K562 (cell line): Measurements from ENCODE around the gene PDIA4. TPM values are rescaled to one million over a fixed set of nuclear protein-coding genes. Genes with fewer than 3 reads are reported as not detected.

Experiments
- ARID3B ChIP-seq: fragments of 250-450 bp; sonication (Bioruptor Pico); IDR thresholded peaks from 2 replicates; pipeline ENCODE4 v1.4.0; 2020; ENCODE audit warnings: borderline replicate concordance
- ARNT ChIP-seq, 2 experiments: fragments of 450-650 bp; IDR thresholded peaks; 2 replicates each; pipeline ENCODE4 v1.6.1; 2016; ENCODE audit warnings: mild to moderate bottlenecking in 1 of 2
- E2F4 ChIP-seq: sonication (generic); formaldehyde crosslinking; IDR thresholded peaks from 2 replicates; pipeline ENCODE4 v1.8.0; 2022; ENCODE audit warnings: mild to moderate bottlenecking, low read depth, missing genetic modification reagents
- FOXJ2 ChIP-seq: fragments of 200-800 bp; sonication (Bioruptor generic); IDR thresholded peaks from 2 replicates; pipeline ENCODE4 v1.6.1; 2016; ENCODE audit warnings: missing genetic modification characterization, missing compliant biosample characterization
- HDAC2 ChIP-seq: fragments of 450-650 bp; IDR thresholded peaks from 2 replicates; pipeline ENCODE4 v1.6.1; 2016; ENCODE audit warnings: mild to moderate bottlenecking
- HEY1 ChIP-seq: fragments of 250-450 bp; sonication (Bioruptor Pico); IDR thresholded peaks from 2 replicates; pipeline ENCODE4 v1.5.0; 2020; ENCODE audit warnings: mild to moderate bottlenecking, moderate library complexity, borderline replicate concordance
- KDM4B ChIP-seq, 2 experiments: fragments of 450-650 bp in 1 of 2; sonication (generic) in 1 of 2; IDR thresholded peaks; 2 replicates each; pipeline ENCODE4 v1.6.1; 2016 to 2017; ENCODE audit warnings: borderline replicate concordance in 2 of 2, antibody characterized with exemption in 1 of 2, low read depth in 1 of 2, mild to moderate bottlenecking in 1 of 2
- MAFK ChIP-seq: IDR thresholded peaks from 2 replicates; pipeline ENCODE4 v1.6.1; 2011; ENCODE audit warnings: low read length, improper control_type of control experiment
- MLLT1 ChIP-seq, 2 experiments: fragments of 450-650 bp; IDR thresholded peaks; 2 replicates each; pipeline ENCODE4 v1.6.1; 2016
- MNT ChIP-seq, 2 experiments: fragments of 450-650 bp; conservative IDR thresholded peaks; 2 replicates each; pipeline ENCODE4 v1.6.1; 2017; ENCODE audit warnings: mild to moderate bottlenecking in 2 of 2, moderate library complexity in 2 of 2
- NFIX ChIP-seq: fragments of 250-450 bp; sonication (Bioruptor Pico); IDR thresholded peaks from 2 replicates; pipeline ENCODE4 v1.4.0; 2020; ENCODE audit warnings: low read depth, mild to moderate bottlenecking, moderate library complexity
- PREB ChIP-seq: sonication (generic); formaldehyde crosslinking; IDR thresholded peaks from 2 replicates; pipeline ENCODE4 v1.8.1; 2023; ENCODE audit warnings: mild to moderate bottlenecking, missing genetic modification reagents
- RAD21 ChIP-seq, 2 experiments: fragments of 250-450 bp in 1 of 2; fragments of 450-650 bp in 1 of 2; sonication (Bioruptor Pico) in 1 of 2; formaldehyde crosslinking in 1 of 2; IDR thresholded peaks in 1 of 2; conservative IDR thresholded peaks in 1 of 2; 2 replicates each; pipeline versions ENCODE4 v1.4.0 to v1.8.0; 2020 to 2022; ENCODE audit warnings: mild to moderate bottlenecking in 2 of 2, moderate library complexity in 1 of 2
- RBM15 ChIP-seq: fragments of 200-400 bp; formaldehyde crosslinking; IDR thresholded peaks from 2 replicates; pipeline ENCODE4 v1.6.1; 2018; ENCODE audit warnings: mild to moderate bottlenecking, low read length, moderate library complexity; ENCODE audit not compliant: insufficient read depth
- SIRT6 ChIP-seq: IDR thresholded peaks from one replicate; pipeline ENCODE4 v1.6.1; 2012; ENCODE audit warnings: low read depth, mild to moderate bottlenecking, control low read depth, inconsistent platforms, low read length, moderate library complexity
- ZC3H8 ChIP-seq: fragments of 450-650 bp; IDR thresholded peaks from 2 replicates; pipeline ENCODE4 v1.6.1; 2017
- ZFP36 ChIP-seq: fragments of 150-350 bp; IDR thresholded peaks from 2 replicates; pipeline ENCODE4 v1.6.1; 2018; ENCODE audit warnings: low read length, low read depth; ENCODE audit not compliant: partially characterized antibody
- ZKSCAN1 ChIP-seq: fragments of 150-350 bp; IDR thresholded peaks from 2 replicates; pipeline ENCODE4 v1.6.1; 2016; ENCODE audit warnings: low read depth, low read length
- ZNF274 ChIP-seq: IDR thresholded peaks from 2 replicates; pipeline ENCODE4 v1.6.1; 2011; ENCODE audit warnings: low read depth, mild to moderate bottlenecking, low read length, moderate library complexity, borderline replicate concordance
- ZNF668 ChIP-seq: fragments of 250-450 bp; sonication (Bioruptor Pico); IDR thresholded peaks from 2 replicates; pipeline ENCODE4 v1.8.0; 2022; ENCODE audit warnings: mild to moderate bottlenecking, inconsistent platforms
- ZNF77 ChIP-seq: fragments of 250-450 bp; sonication (Bioruptor Pico); IDR thresholded peaks from 2 replicates; pipeline ENCODE4 v1.5.0; 2020
- polyA plus RNA-seq, 8 experiments: library from polyadenylated mRNA; depleted of rRNA in 4 of 8; stranded (reverse) in 5 of 8; unstranded in 3 of 8; fragments of >200 nt; fragmentation: Nextera tagmentation in 2 of 8; fragmentation: Illumina TruSeq in 1 of 8; extraction: Ambion mirVana in 2 of 8; extraction: Trizol in 1 of 8; gene quantifications; 2 replicates each; pipeline versions ENCODE4 v1.2.1 to v1.2.3, GENCODE V29; 2011 to 2014; ENCODE audit warnings: inconsistent platforms in 1 of 8, missing spikeins in 1 of 8
- total RNA-seq, 7 experiments: library from RNA; depleted of rRNA in 6 of 7; stranded (reverse); fragments of >200 nt in 6 of 7; fragmentation: Illumina TruSeq in 2 of 7; extraction: Trizol in 2 of 7; gene quantifications; 2 replicates each; pipeline versions ENCODE4 v1.2.1 to v1.2.3, GENCODE V29; 2011 to 2021; ENCODE audit warnings: low replicate concordance in 1 of 7

The PDIA4 gene
- total and polyA plus RNA-seq, 9 of the 15 experiments (the other 6 are each of a cell fraction or from before 2014, with no cell fraction given), result 9.1 to 175 (median 146) TPM

- TF ChIP-seq HEY1 (CRISPR knock-in tag) (no peak), KDM4B (IDR thresholded peaks at IDR 0.05; ENCODE audit: borderline replicate concordance in 2 of 2, low read depth in 1 of 2) (peak in 1 of 2 experiments; percentile 19; a peak in 1 of 4 replicates), SIRT6 (no peak), NFIX (CRISPR knock-in tag) (no peak), MNT (conservative IDR thresholded peaks at IDR 0.05) (peak; percentile 97 to 98), FOXJ2 (tag) (no peak), PREB (CRISPR knock-in tag) (no peak; the same call in 1 of the 2 replicates), ZKSCAN1 (peak; percentile 64), E2F4 (CRISPR knock-in tag) (peak; percentile 94), ARNT (IDR thresholded peaks at IDR 0.05) (no peak), HDAC2 (no peak; the same call in 1 of the 2 replicates), MLLT1 (IDR thresholded peaks at IDR 0.05) (no peak), RAD21 (CRISPR knock-in tag; conservative IDR thresholded peaks at IDR 0.05 in 1 of 2, IDR thresholded peaks at IDR 0.05 in 1 of 2) (peak; percentile 12 to 23; a peak in 2 of 4 replicates), ZNF668 (no peak), ZFP36 (peak; percentile 15), ZNF274 (0 out of 2 replicates have a peak, but pooled peaks have one; percentile 12), ZC3H8 (no peak), ARID3B (CRISPR knock-in tag) (no peak), MAFK (0 out of 2 replicates have a peak, but pooled peaks have one; percentile 2), ZNF77 (CRISPR knock-in tag) (no peak), RBM15 (no peak)
Observed at GRCh38 chr7:149028346-149029109, at the start of gene PDIA4 (continued).
